AG10803 (cell line): ENCODE data around the gene OSBPL10.

Experiments used
- DNase-seq: peaks from one replicate; pipeline ENCODE4 v3.0.0; 2010; ENCODE audit warnings: low read depth
- H3K4me3 ChIP-seq: 2 replicates; pipeline ENCODE4 v1.5.1; 2011; ENCODE audit warnings: mild to moderate bottlenecking, low read length, control low read depth
- TF ChIP-seq, protein P1 (sequence below): conservative IDR thresholded peaks from 2 replicates; pipeline ENCODE4 v1.5.1; 2011; ENCODE audit warnings: mild to moderate bottlenecking, low read length, control low read depth, inconsistent platforms

The OSBPL10 gene

DNA sequence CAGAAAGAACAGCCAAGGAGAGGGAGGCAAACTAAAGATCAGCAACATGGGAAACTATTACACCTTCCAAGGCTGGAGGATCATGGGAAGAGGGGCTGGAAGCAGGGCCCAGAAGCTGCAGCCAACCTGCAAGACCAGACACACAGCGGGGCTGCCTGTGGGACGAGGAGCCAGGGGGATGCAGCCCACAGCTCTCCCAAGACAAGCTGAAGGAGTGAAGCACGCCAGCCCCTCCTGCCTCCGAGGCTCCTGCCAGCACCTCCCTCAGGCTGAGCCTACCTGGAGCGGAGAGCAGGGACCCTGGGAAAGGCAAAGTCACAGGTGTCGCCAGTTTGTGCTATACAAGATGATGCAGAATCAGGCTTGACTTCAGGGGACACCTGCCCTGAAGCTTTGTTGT is 133.3 kb downstream of the OSBPL10 start:
- DNase-seq, result no peak
- TF ChIP-seq, protein P1, sequence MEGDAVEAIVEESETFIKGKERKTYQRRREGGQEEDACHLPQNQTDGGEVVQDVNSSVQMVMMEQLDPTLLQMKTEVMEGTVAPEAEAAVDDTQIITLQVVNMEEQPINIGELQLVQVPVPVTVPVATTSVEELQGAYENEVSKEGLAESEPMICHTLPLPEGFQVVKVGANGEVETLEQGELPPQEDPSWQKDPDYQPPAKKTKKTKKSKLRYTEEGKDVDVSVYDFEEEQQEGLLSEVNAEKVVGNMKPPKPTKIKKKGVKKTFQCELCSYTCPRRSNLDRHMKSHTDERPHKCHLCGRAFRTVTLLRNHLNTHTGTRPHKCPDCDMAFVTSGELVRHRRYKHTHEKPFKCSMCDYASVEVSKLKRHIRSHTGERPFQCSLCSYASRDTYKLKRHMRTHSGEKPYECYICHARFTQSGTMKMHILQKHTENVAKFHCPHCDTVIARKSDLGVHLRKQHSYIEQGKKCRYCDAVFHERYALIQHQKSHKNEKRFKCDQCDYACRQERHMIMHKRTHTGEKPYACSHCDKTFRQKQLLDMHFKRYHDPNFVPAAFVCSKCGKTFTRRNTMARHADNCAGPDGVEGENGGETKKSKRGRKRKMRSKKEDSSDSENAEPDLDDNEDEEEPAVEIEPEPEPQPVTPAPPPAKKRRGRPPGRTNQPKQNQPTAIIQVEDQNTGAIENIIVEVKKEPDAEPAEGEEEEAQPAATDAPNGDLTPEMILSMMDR, result no peak

DNA sequence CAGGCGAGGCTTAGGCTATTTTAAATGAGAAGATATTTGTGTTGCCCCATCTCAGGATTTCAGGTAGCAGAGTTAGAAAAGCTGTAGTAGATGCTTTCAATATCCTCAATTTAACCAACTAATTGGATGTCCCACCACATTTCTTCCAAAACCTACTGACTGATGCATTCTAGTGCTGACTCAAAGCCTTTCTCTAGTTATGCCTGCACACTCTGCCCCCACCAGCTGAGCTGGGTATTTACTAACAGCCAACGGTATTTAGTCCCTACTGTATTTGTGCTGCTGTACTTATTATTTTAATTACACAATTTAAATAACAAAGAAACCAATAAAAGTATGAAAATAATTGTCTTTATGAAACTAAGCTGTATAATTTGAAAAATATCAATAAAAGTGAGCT is 139.5 kb downstream of the OSBPL10 start:
- no peak overlapping the region for H3K4me3 ChIP-seq
- TF ChIP-seq, protein P1, result no peak
- no peak for DNase-seq

More for the DNA sequence above, 133.3 kb downstream of the OSBPL10 start:
- no peak overlapping the region for H3K4me3 ChIP-seq

DNA sequence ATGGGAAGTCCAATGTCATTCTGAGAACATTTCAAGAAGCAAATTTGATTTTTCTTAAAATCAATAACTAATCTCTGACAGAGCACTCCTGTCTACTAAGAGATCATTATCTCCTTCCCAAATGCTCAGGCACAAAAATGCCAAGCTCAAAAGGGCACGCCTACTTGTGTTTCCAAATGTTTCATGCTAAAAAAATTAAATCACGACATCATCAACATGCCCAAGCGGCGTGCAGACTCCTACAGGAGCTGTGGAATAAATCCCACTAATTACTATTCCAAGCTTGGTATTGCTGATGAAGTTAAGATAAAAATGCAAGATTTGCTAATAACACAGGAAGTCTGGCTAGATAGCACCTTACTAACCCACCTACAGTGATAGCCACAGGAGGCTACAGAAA is 140.8 kb downstream of the OSBPL10 start:
- no peak for DNase-seq
- TF ChIP-seq, protein P1, result no peak
- no peak overlapping the region for H3K4me3 ChIP-seq

DNA sequence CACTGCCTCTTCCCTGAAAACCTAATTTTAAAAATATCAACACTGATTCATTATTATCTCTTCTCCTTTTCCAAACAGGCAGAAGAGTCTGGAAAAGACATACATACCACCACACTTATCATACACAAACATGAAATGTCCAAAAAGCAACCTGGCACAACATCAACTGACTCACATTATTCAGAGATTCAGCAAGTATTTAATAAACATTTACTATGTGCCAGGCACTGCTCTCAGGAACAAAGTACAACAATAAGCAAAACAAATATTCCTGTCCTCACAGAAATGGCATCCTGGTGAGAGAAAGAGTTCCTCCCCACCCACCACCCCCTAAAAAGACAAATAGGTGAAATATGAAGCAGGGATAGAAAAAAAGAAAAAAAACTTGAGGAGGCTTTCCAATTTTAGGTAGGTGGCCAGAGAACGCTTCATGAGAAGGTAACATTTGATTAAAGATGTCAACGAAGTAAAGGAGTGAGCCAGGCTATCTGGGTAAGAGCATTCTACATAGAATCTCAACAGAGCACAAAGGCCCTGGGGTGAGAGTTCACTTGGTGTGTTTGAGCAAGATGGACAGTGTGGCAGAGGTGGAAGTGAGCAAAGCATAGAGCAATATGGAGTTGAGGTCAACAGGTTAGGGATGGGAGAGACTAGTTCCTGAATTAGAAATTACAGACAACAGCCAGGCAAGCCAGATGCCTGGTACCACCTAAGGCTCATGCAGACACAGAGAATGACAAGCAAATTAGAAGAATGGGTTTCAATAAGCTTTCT is 141.7 kb downstream of the OSBPL10 start:
- H3K4me3 ChIP-seq, result no peak overlapping the region

DNA sequence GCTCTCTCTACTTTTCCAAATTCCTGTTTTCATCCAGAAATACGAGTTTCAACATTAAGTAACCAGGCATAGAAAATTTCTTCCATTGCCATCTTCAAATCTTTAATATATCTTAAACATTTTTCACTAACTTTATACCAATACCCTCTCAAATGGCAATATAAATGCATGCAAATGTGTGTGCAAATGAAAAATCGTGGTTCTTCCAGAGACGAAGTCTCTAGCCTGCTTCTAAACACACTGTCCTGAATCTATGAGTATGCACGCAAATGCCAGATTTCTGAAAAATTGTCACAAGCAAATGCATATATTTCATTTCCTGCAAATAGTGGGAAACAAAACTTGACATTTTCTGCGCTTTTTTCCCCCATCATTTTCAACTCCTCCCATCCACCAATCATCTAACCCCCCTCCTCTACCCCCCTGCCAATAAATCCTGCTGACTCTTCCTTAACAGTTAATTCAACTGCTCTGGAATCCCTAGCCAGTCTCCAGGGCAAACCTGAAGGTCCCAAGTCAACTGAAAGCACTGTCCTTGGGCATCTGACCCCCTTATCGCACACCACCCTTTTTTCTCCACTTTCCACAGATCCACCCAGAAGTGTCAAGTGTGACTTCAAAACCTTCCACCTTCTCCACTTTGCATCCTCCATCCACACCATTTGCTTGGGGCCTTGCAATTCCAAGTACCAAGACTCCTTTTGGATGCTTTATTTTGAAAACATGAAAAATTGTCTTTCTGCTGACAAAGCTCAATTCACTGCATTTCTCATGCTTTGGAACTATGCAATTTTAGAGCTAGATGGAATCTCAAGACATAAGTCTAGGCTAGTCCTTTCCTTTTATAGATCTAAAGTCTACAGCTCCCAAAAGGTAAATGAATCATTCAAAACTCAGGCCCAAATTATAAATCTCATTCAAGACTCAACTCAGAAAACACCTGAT is 144.7 kb downstream of the OSBPL10 start:
- no peak overlapping the region for H3K4me3 ChIP-seq
- DNase-seq, result no peak
- TF ChIP-seq, protein P1, result no peak

More for the DNA sequence above, 141.7 kb downstream of the OSBPL10 start:
- TF ChIP-seq, protein P1, result no peak
- no peak for DNase-seq

DNA sequence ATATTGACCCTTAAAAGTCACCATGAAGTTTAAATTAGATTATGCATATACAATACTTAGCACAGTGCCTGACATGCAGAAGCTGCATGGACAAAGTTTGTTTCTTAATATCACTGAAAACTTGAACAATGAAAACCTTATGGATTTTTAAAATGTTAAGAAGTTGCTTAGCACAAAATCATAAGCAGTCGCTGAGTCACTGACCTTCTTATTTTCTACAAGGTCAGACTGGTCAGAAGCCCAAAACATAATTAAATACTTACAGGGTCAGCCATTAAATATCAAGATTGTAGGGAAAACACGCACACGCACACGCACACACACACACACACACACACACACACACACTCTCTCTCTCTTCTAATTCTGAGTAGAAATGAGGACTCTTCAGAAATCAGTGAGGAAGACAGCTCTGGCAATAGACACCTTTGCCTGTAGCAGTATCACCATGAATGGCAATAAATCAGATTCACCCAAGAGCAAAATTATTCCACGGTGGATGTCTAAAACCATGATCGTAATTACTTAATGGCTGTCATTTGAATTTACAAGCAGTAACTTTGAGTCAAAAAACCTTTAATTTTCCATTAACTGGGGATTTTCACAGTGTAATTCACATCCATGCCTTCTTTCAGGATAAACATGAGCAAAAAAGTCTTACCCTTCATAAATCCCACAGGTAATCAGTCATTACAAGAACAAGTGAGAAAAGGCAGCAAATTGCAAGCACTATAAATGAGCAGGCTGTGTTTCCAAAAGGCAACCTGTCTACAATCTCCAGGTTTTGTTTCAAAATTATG is 147.5 kb downstream of the OSBPL10 start:
- DNase-seq, result no peak
- TF ChIP-seq, protein P1, result no peak
- H3K4me3 ChIP-seq, result no peak overlapping the region
